CD1c-positive myeloid dendritic cell (primary cell): Measurements from ENCODE around the gene AMIGO3.
"Not testable (repeated sequence)": the region's sequence is repeated elsewhere in the genome, so short reads cannot be mapped to it uniquely, and the experiment has no call there.

ENCODE experiments used
- DNase-seq: peaks from one replicate; pipeline ENCODE4 v3.0.0-alpha.2; 2016; ENCODE audit errors: extremely low spot score

The AMIGO3 gene

GRCh38 chr3:49712166-49712565 is 7.3 kb downstream of the AMIGO3 start:
- no peak for DNase-seq

- DNase-seq, result no peak
Measured at GRCh38 chr3:49711489-49711888, 8.0 kb downstream of the AMIGO3 start.

DNA sequence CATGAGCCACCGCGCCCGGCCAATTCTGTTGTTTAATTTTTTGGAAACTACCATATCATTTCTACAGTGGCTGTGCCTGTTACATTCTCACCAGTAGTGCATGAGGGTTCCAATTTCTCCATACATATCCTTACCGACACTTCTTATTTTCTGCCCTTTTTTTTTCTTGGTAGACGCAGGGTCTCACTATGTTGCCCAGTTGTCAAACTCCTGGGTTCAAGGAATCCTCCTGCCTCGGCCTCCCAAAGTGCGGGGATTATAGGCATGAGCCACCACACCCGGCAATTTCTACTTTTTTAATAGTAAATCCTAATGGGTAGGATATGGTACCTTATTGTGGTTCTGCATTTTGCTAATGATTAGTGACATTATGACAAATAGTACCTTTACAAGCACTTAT is 9.6 kb downstream of the AMIGO3 start:
- no peak for DNase-seq

DNA sequence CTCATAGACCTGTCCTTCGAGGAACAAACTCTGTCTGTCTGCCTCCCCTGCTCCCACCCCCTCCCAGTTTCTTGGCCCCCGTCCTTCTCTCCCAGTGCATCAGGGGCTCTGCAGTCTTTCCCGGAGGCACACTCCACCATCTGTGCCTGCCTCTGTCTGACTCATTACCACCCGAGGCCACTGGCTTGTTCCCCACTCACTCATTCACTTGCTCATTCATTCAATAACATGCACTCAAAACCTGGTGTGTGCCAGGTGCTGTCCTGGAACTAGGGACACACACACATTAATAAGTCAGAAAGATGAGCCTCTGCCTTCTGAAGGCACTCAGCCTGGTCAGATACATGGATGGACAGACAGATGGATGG is 12.4 kb downstream of the AMIGO3 start:
- no peak for DNase-seq

GRCh38 chr3:49706456-49707112 is 12.9 kb downstream of the AMIGO3 start:
- DNase-seq, result no peak

DNA sequence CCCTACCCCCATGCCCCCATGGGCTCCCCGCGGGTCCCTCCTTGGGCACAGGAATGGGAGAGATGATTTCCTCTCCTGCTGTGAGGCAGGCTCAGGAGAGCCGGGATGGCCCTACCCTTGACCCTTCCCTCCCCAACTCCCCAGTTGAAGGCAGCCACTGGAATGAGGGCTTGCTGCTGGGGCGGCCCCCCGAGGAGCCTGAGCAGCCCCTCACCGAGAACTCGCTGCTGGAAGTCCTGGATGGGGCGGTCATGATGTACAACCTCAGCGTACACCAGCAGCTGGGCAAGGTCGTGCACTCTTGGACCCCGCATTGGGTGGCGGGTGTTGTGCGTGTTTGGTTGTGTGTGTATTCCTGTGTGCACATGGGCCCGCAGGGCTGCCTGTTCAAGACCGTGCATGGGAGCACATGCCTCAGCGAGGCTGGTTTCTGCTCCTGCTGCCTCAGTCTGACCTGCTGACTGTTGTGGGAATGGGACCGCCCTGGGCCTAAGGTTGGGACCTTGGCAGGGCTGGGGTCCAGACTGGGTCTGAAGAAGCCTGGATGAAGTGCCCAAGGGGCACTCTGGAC is 14.0 kb downstream of the AMIGO3 start:
- DNase-seq, result no peak

DNA sequence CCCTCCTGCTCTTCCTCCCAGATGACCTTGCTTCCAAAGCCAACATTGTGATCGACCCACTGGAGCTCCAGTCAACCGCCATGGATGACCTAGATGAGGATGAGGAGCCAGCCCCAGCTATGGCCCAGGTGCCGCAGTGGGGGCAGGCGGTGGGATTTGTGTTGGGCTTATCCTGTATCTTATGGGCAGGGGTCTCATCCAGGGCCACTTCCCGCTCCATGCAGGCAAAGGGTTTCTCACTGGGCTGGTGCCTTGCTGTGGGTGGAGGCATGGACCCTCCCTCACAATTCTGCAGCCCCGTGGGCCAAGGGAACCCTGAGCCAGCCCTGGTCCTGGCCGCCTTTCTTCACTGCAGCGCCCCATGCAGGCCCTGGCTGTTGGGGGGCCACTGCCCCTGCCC is 14.9 kb downstream of the AMIGO3 start:
- DNase-seq, result no peak

DNA sequence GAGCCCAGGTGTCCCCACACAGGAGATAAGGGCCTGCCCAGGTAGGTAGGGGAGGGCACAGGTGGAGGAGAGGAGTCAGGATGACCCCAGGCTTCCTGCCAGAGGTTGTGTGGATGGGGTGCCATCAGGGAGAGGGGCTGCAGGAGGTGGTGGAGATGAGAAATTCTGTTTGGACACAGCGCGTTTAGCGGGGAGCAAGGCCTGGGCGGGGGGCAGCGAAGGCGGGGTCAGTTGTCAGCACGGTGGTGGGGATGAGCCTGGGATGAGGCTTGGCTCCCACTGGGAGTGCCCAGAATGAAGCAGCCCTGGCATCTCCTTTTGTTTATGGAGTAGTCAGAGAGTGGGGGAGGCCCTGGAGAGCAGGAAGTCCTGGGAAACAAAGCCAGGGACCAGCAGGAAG is 15.5 kb downstream of the AMIGO3 start:
- no peak for DNase-seq

DNA sequence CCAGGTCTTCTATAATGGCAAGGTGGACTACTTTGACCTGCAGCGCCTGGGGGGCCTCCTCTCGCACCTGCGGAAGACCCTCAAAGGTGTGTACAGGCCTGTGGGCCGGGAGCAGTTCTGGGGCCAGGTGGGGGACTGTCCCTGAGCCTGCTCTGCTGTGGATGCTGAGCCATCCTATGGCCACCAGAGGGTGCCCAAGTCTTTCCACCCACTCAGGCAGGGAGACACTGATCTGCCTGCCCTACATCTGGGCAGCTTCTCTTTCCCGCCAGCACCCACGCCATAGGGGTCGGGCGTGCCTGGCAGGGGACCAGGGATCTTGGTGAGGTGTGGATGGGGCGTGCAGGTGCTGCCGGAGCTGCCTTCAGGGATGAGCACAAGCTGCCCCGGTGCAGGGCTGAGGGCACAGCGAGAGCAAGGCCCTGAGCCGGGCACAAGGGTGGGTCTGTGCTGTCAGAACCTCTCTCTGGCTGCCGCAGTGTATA is 16.0 kb downstream of the AMIGO3 start:
- peak; percentile 81 for DNase-seq

- no peak for DNase-seq
Measured at GRCh38 chr3:49702672-49703071, 16.8 kb downstream of the AMIGO3 start.

DNA sequence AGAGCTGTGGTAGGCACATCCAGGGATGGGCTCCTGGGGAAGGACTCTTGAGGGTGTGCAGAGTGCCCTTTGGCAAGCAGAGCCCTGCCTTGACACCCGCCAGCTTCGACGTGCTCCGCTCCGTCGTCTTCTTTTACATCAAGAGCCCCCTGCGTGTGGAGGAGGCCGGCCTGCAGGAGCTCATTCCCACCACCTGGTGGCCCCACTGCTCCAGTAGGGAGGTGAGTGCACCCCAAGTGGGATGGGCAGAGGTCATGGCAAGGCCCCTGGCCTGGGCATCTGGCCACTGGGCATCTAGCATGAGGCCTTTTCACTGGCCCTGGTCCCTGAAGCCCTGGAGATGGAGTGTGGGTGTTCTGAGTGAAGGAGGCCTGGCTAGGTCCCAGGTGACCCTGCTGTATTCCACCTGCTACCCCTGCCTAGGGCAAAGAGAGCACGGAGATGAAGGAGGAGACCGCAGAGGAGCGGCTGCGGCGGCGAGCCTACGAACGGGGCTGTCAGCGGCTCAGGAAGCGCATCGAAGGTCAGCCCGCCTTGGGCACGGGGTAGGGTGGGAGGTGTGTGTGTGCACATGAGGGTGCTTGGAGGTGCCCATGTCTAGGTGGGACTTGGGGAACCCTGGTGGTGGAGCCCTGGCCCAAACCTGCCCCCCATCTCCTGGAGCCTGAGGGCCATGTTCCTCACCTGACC is 18.0 kb downstream of the AMIGO3 start:
- DNase-seq, result no peak

GRCh38 chr3:49700453-49701128 is 18.9 kb downstream of the AMIGO3 start:
- no peak for DNase-seq

GRCh38 chr3:49700014-49700413 is 19.5 kb downstream of the AMIGO3 start:
- DNase-seq, result no peak

- DNase-seq, result no peak
Measured at GRCh38 chr3:49699281-49699979, 20.1 kb downstream of the AMIGO3 start.

GRCh38 chr3:49695350-49696015 is 24.0 kb downstream of the AMIGO3 start:
- DNase-seq, result not testable (repeated sequence)

- DNase-seq, result not testable (repeated sequence)
Measured at GRCh38 chr3:49694409-49695070, 24.9 kb downstream of the AMIGO3 start.

DNA sequence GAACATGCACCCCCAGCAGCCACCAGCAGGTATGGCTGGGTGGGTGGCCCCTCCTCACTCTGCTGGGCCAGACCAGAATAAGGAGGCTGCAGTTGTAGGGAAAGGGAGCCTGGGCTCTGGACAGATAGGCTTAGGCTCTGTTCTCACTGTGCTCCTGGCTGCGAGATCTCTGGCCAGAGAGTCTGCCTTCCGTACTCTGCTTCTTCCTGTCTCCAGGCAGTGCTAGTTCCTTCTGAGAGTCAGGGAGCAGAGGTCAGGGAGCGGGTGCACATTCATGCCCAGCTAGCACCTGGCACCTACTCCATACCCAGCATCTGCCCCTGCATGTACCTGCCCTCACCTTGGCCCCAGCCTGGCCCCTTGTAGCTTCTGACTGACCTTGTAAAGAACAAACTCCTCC is 28.0 kb downstream of the AMIGO3 start:
- not testable (repeated sequence) for DNase-seq

DNA sequence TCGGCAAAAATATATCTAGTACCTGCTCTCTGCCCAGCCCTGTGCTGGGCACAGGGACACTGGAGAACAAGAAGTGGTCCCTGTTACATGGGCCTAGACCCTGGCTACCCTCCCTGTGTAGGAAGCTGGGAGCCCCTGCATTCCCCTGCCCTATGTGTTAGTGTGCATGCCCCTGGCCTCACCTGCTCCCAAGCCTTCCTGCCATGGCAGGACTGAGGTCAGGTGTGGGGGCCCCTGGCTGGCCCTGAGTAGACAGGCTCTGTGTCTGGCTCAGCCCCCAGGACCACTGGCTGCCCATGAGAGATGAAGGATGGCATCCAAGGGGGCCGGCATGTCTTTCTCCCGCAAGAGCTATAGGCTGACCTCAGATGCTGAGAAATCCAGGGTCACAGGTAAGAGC is 28.6 kb downstream of the AMIGO3 start:
- DNase-seq, result not testable (repeated sequence)

DNA sequence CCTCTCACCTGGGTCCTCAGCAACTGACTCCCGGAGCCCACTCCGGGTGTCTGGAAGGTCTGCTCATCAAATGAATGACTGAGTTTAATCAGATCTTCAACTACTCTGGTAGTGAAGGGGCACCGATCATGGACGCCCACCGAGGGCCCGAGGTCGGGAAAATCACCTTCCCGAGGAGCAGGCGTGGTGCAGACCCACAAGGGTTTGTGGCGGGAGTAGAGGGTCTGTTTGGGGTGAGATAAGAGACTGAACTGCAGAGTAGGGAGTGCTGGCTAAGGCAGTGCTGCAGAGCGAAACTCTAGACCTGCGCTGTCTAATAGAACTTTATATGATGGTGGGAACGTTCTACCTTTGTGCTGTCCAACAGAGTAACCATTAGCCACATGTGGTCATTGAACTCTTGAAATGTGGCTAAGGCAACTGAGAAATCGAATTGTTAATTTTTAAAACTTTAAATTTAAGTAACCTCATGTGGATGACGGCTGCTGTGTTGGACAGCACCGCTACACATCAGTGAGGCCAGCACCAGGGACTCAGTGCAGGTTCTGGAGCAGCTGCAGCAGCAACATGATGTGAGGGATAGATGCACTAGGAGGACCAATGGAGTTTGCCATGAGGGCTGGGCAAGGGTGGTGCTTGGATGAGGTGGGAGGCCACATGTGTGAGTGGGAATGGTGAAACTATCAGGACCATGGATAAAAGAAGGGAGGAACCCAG is 29.4 kb downstream of the AMIGO3 start:
- not testable (repeated sequence) for DNase-seq
